Neural progenitor cell (in vitro differentiated cells): Measurements from ENCODE around the gene EFCAB6. TPM values are rescaled to one million over a fixed set of nuclear protein-coding genes. Genes with fewer than 3 reads are reported as not detected.

Experiments
- DNase-seq: peaks from one replicate; pipeline ENCODE4 v3.0.0-alpha.2; 2016; ENCODE audit warnings: low spot score
- H2AFZ ChIP-seq: fragments of 200-600 bp; sonication (generic); replicated peaks from 2 replicates; pipeline ENCODE4 v1.6.1; 2016; ENCODE audit warnings: antibody characterized with exemption
- H3F3A ChIP-seq: fragments of 200-600 bp; sonication (generic); 2 replicates; pipeline ENCODE4 v1.6.1; 2016; ENCODE audit warnings: antibody characterized with exemption, low read depth
- H3K27ac ChIP-seq: fragments of 200-600 bp; sonication (generic); 2 replicates; pipeline ENCODE4 v1.5.1; 2016; ENCODE audit warnings: mild to moderate bottlenecking
- H3K27me3 ChIP-seq: fragments of 200-600 bp; sonication (generic); 2 replicates; pipeline ENCODE4 v1.6.1; 2016; ENCODE audit warnings: mild to moderate bottlenecking, moderate library complexity
- H3K36me3 ChIP-seq: fragments of 200-600 bp; sonication (generic); 2 replicates; pipeline ENCODE4 v1.5.1; 2016
- H3K4me1 ChIP-seq: fragments of 200-600 bp; sonication (generic); 2 replicates; pipeline ENCODE4 v1.6.1; 2016; ENCODE audit warnings: mixed run types
- H3K4me2 ChIP-seq: fragments of 200-600 bp; sonication (generic); 2 replicates; pipeline ENCODE4 v1.6.1; 2016
- H3K4me3 ChIP-seq: fragments of 200-600 bp; sonication (generic); 2 replicates; pipeline ENCODE4 v1.5.1; 2016
- H3K79me2 ChIP-seq: fragments of 200-600 bp; sonication (generic); 2 replicates; pipeline ENCODE4 v1.6.1; 2016; ENCODE audit warnings: low read depth
- H3K9ac ChIP-seq: fragments of 200-600 bp; sonication (generic); 2 replicates; pipeline ENCODE4 v1.6.1; 2016
- H3K9me3 ChIP-seq: fragments of 200-600 bp; sonication (generic); 2 replicates; pipeline ENCODE4 v1.5.1; 2016; ENCODE audit warnings: low read depth
- H4K20me1 ChIP-seq: fragments of 200-600 bp; sonication (generic); 2 replicates; pipeline ENCODE4 v1.6.1; 2016; ENCODE audit warnings: low read depth
- H3K27ac Mint-ChIP-seq: 3 replicates; pipeline ENCODE4 v1.8.0; 2021; ENCODE audit warnings: mixed read lengths
- H3K27me3 Mint-ChIP-seq: 2 replicates; pipeline ENCODE4 v1.8.0; 2022; ENCODE audit warnings: low read depth, mild to moderate bottlenecking, inconsistent platforms, moderate library complexity, mixed read lengths; ENCODE audit not compliant: insufficient read depth
- H3K36me3 Mint-ChIP-seq: 3 replicates; pipeline ENCODE4 v1.8.0; 2021; ENCODE audit warnings: mixed read lengths
- H3K4me1 Mint-ChIP-seq: 3 replicates; pipeline ENCODE4 v1.8.0; 2021; ENCODE audit warnings: mixed read lengths
- H3K4me3 Mint-ChIP-seq: 3 replicates; pipeline ENCODE4 v1.8.0; 2021; ENCODE audit warnings: mild to moderate bottlenecking, moderate library complexity, mixed read lengths
- H3K9me3 Mint-ChIP-seq: 3 replicates; pipeline ENCODE4 v1.8.0; 2020; ENCODE audit warnings: mixed read lengths
- CTCF ChIP-seq: fragments of 200-600 bp; sonication (generic); IDR thresholded peaks from 2 replicates; pipeline ENCODE4 v1.5.1; 2017; ENCODE audit warnings: antibody characterized with exemption, mild to moderate bottlenecking
- EZH2 ChIP-seq: fragments of 200-600 bp; sonication (generic); IDR thresholded peaks from 2 replicates; pipeline ENCODE4 v1.6.1; 2017; ENCODE audit warnings: antibody characterized with exemption, mild to moderate bottlenecking, moderate library complexity
- EZH2phosphoT487 ChIP-seq: fragments of 200-600 bp; sonication (generic); IDR thresholded peaks from 2 replicates; pipeline ENCODE4 v1.6.1; 2017; ENCODE audit warnings: antibody characterized with exemption
- total RNA-seq: library from RNA; depleted of rRNA; stranded (reverse); fragments of >200 nt; gene quantifications from 2 replicates; pipeline ENCODE4 v1.2.3, GENCODE V29; 2015; ENCODE audit warnings: low replicate concordance

Gene EFCAB6
- total RNA-seq, 1 donor from 2014 or later, result 4.9 TPM

GRCh38 chr22:43631201-43631600 lies 180.9 kb downstream of the EFCAB6 start:
- peaks cover 2% of the 10 kb centered on the region for H3K9me3 Mint-ChIP-seq
- no peaks in the 10 kb centered on the region for H3K79me2 ChIP-seq
- H3K36me3 ChIP-seq, result no peaks in the 10 kb centered on the region

GRCh38 chr22:43630451-43630850 lies 181.7 kb downstream of the EFCAB6 start:
- H3K4me3 ChIP-seq, result no peak overlapping the region
- H3K4me3 Mint-ChIP-seq, result no peak overlapping the region
- H4K20me1 ChIP-seq, result no peaks in the 10 kb centered on the region
- H3K79me2 ChIP-seq, result no peaks in the 10 kb centered on the region
- H3K4me1 ChIP-seq, result no peaks in the 10 kb centered on the region
- H3F3A ChIP-seq, result no peaks in the 10 kb centered on the region
- peaks cover 4% of the 10 kb centered on the region for H3K27me3 Mint-ChIP-seq
- no peak for DNase-seq
- H3K9me3 ChIP-seq, result no peaks in the 10 kb centered on the region
- no peaks in the 10 kb centered on the region for H3K27me3 ChIP-seq
- H3K9me3 Mint-ChIP-seq, result no peaks in the 10 kb centered on the region
- TF ChIP-seq CTCF, result no peak
- no peak for TF ChIP-seq EZH2phosphoT487
- no peak for TF ChIP-seq EZH2
- H3K36me3 Mint-ChIP-seq, result no peaks in the 10 kb centered on the region
- no peaks in the 10 kb centered on the region for H3K36me3 ChIP-seq
- H3K9ac ChIP-seq, result no peak overlapping the region
- no peak overlapping the region for H2AFZ ChIP-seq
- H3K4me1 Mint-ChIP-seq, result peaks cover 13% of the 10 kb centered on the region
- no peak overlapping the region for H3K27ac ChIP-seq
- H3K27ac Mint-ChIP-seq, result no peak overlapping the region
- H3K4me2 ChIP-seq, result no peak overlapping the region

More at GRCh38 chr22:43631201-43631600, 180.9 kb downstream of the EFCAB6 start:
- H4K20me1 ChIP-seq, result no peaks in the 10 kb centered on the region
- no peak for DNase-seq
- no peak for TF ChIP-seq EZH2phosphoT487
- TF ChIP-seq EZH2, result no peak
- TF ChIP-seq CTCF, result no peak
- no peaks in the 10 kb centered on the region for H3F3A ChIP-seq
- no peaks in the 10 kb centered on the region for H3K36me3 Mint-ChIP-seq
- H3K4me3 ChIP-seq, result no peak overlapping the region
- peaks cover 4% of the 10 kb centered on the region for H3K27me3 Mint-ChIP-seq
- H2AFZ ChIP-seq, result no peak overlapping the region
- no peak overlapping the region for H3K27ac ChIP-seq
- no peak overlapping the region for H3K9ac ChIP-seq
- H3K27ac Mint-ChIP-seq, result no peak overlapping the region
- no peaks in the 10 kb centered on the region for H3K27me3 ChIP-seq
- peaks cover 13% of the 10 kb centered on the region for H3K4me1 Mint-ChIP-seq
- no peak overlapping the region for H3K4me2 ChIP-seq
- H3K4me1 ChIP-seq, result no peaks in the 10 kb centered on the region
- no peaks in the 10 kb centered on the region for H3K9me3 ChIP-seq
- no peak overlapping the region for H3K4me3 Mint-ChIP-seq

- no peak overlapping the region for H3K4me3 ChIP-seq
- H3K9me3 ChIP-seq, result no peaks in the 10 kb centered on the region
- DNase-seq, result no peak
- no peaks in the 10 kb centered on the region for H4K20me1 ChIP-seq
- H3K4me1 Mint-ChIP-seq, result peaks cover 11% of the 10 kb centered on the region
- H3K4me2 ChIP-seq, result no peak overlapping the region
- no peaks in the 10 kb centered on the region for H3K36me3 ChIP-seq
- no peaks in the 10 kb centered on the region for H3K79me2 ChIP-seq
- no peaks in the 10 kb centered on the region for H3K4me1 ChIP-seq
- no peak overlapping the region for H2AFZ ChIP-seq
- H3K9me3 Mint-ChIP-seq, result no peaks in the 10 kb centered on the region
- TF ChIP-seq EZH2phosphoT487 (no peak), EZH2 (no peak), CTCF (no peak)
- no peaks in the 10 kb centered on the region for H3F3A ChIP-seq
- H3K27ac Mint-ChIP-seq, result no peak overlapping the region
- no peaks in the 10 kb centered on the region for H3K27me3 ChIP-seq
- no peak overlapping the region for H3K9ac ChIP-seq
- H3K27ac ChIP-seq, result no peak overlapping the region
- H3K36me3 Mint-ChIP-seq, result no peaks in the 10 kb centered on the region
- H3K27me3 Mint-ChIP-seq, result no peaks in the 10 kb centered on the region
- H3K4me3 Mint-ChIP-seq, result no peak overlapping the region
Observed at GRCh38 chr22:43628250-43628649, 183.9 kb downstream of the EFCAB6 start.
